PC-3 (cell line): ENCODE results near the gene FGFR2.

ENCODE experiments used
- CTCF ChIP-seq: fragments of 300-600 bp; sonication (generic); conservative IDR thresholded peaks from 2 replicates; pipeline ENCODE4 v1.5.1; 2017; ENCODE audit warnings: antibody characterized with exemption, low read depth, mild to moderate bottlenecking, low read length
- EZH2 ChIP-seq: fragments of 300-600 bp; sonication (generic); IDR thresholded peaks from one replicate; pipeline ENCODE4 v1.6.1; 2017; ENCODE audit warnings: antibody characterized with exemption, mild to moderate bottlenecking, low read length; ENCODE audit not compliant: unreplicated experiment
- EZH2phosphoT487 ChIP-seq: fragments of 300-600 bp; sonication (generic); IDR thresholded peaks from 2 replicates; pipeline ENCODE4 v1.6.1; 2018; ENCODE audit warnings: mild to moderate bottlenecking, antibody characterized with exemption, low read length, borderline replicate concordance

- TF ChIP-seq EZH2 = no peak
- no peak for TF ChIP-seq CTCF
- no peak for TF ChIP-seq EZH2phosphoT487
Measured at GRCh38 chr10:121510201-121510771, 88.0 kb downstream of the FGFR2 start.
